ENCODE data around the gene ARF6.

DNA sequence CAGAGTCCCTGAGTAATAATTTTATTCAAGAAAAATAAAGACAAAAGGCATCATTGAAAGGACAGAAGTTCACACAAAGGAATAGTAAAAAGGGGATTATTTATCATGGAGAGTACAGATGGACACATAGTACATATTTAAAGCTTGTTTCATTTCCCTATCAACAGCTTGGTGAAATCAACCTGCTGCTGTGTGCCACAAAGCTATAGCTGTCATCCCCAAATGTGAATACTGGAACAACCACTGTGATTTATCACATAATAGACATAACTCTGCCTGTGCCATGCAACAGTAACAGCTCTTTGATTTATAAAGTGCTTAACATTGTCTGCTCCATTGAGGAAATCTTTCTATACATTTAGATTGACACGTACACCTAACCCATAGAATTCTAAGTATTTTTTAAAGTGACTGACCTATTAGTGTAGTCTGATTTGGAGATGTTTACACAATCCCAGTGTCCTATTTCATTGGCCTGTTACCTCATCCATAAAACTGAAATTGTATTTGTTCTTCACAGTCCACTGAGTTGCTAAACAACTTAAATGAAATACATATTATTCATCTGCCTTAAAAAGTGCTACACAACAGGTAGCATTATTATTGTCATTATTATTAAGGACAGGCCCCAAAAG is 43.6 kb upstream of the ARF6 start:
- TF ChIP-seq, protein P1, sequence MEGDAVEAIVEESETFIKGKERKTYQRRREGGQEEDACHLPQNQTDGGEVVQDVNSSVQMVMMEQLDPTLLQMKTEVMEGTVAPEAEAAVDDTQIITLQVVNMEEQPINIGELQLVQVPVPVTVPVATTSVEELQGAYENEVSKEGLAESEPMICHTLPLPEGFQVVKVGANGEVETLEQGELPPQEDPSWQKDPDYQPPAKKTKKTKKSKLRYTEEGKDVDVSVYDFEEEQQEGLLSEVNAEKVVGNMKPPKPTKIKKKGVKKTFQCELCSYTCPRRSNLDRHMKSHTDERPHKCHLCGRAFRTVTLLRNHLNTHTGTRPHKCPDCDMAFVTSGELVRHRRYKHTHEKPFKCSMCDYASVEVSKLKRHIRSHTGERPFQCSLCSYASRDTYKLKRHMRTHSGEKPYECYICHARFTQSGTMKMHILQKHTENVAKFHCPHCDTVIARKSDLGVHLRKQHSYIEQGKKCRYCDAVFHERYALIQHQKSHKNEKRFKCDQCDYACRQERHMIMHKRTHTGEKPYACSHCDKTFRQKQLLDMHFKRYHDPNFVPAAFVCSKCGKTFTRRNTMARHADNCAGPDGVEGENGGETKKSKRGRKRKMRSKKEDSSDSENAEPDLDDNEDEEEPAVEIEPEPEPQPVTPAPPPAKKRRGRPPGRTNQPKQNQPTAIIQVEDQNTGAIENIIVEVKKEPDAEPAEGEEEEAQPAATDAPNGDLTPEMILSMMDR (conservative IDR thresholded peaks at IDR 0.05; ENCODE audit: low read depth, low read length) = no peak
- TF ChIP-seq EZH2phosphoT487 (IDR thresholded peaks at IDR 0.05; ENCODE audit: borderline replicate concordance, low read length) = no peak
